Amniotic epithelial cell (primary cell): ENCODE data around the gene CD300LG.
A peak's percentile ranks its signal among the peaks of the same experiment; 100 is the strongest.
"Not testable (repeated sequence)": the region's sequence is repeated elsewhere in the genome, so short reads cannot be mapped to it uniquely, and the experiment has no call there.

Experiments used
- DNase-seq: peaks from one replicate; pipeline ENCODE4 v3.0.0-alpha.2; 2010; ENCODE audit warnings: low read depth

Gene CD300LG

GRCh38 chr17:43878260-43879175 lies 31.5 kb downstream of the CD300LG start:
- DNase-seq: peak; percentile 92

- DNase-seq: no peak
Observed at GRCh38 chr17:43879723-43880419, 32.9 kb downstream of the CD300LG start.

GRCh38 chr17:43880420-43880991 lies 33.5 kb downstream of the CD300LG start:
- peak; percentile 11 for DNase-seq

- no peak for DNase-seq
Observed at GRCh38 chr17:43881181-43881580, 34.2 kb downstream of the CD300LG start.

GRCh38 chr17:43881758-43882505 lies 35.0 kb downstream of the CD300LG start:
- DNase-seq: no peak

- no peak for DNase-seq
Observed at GRCh38 chr17:43882761-43883415, 35.9 kb downstream of the CD300LG start.

- DNase-seq: no peak
Observed at GRCh38 chr17:43888548-43888947, 41.6 kb downstream of the CD300LG start.

GRCh38 chr17:43890240-43890639 lies 43.3 kb downstream of the CD300LG start:
- DNase-seq: no peak

- DNase-seq: no peak
Observed at GRCh38 chr17:43891851-43892646, 45.1 kb downstream of the CD300LG start.

- no peak for DNase-seq
Observed at GRCh38 chr17:43892647-43892952, 45.6 kb downstream of the CD300LG start.

GRCh38 chr17:43894494-43894893 lies 47.5 kb downstream of the CD300LG start:
- not testable (repeated sequence) for DNase-seq

GRCh38 chr17:43897831-43898230 lies 50.9 kb downstream of the CD300LG start:
- DNase-seq: no peak

- DNase-seq: no peak
Observed at GRCh38 chr17:43898446-43898845, 51.5 kb downstream of the CD300LG start.

GRCh38 chr17:43900183-43900857 lies 53.3 kb downstream of the CD300LG start:
- DNase-seq: peak; percentile 58

- no peak for DNase-seq
Observed at GRCh38 chr17:43900858-43901754, 54.1 kb downstream of the CD300LG start.

GRCh38 chr17:43901861-43902589 lies 55.0 kb downstream of the CD300LG start:
- no peak for DNase-seq

GRCh38 chr17:43905400-43905984 lies 58.5 kb downstream of the CD300LG start:
- no peak for DNase-seq
